Peyer's patch (tissue), 4 donors: ENCODE results near the gene ESR2. TPM values are rescaled to one million over a fixed set of nuclear protein-coding genes. Genes with fewer than 3 reads are reported as not detected.
"Not testable (repeated sequence)": the region's sequence is repeated elsewhere in the genome, so short reads cannot be mapped to it uniquely, and the experiment has no call there.

Experiments used
- DNase-seq, 3 donors: peaks; one replicate each; pipeline ENCODE4 v3.0.0-alpha.2; 2017 to 2019
- H3K27ac ChIP-seq, 4 donors: fragments of 200-600 bp; sonication (generic); one replicate each; pipeline ENCODE4 v1.5.1; 2016 to 2019
- H3K27me3 ChIP-seq, 2 donors: fragments of 200-600 bp; sonication (generic); one replicate each; pipeline ENCODE4 v1.5.1; 2019
- H3K36me3 ChIP-seq, 3 donors: fragments of 200-600 bp; sonication (generic); one replicate each; pipeline ENCODE4 v1.5.1; 2016 to 2019
- H3K4me1 ChIP-seq, 4 donors: fragments of 200-600 bp; sonication (generic); one replicate each; pipeline ENCODE4 v1.5.1; 2016 to 2019
- H3K4me3 ChIP-seq, 4 donors: fragments of 200-600 bp; sonication (generic); 1 replicate in 3 of 4; 2 replicates in 1 of 4; pipeline ENCODE4 v1.5.1; 2016 to 2019; ENCODE audit warnings: mild to moderate bottlenecking in 1 of 4
- H3K9me3 ChIP-seq, 4 donors: fragments of 200-600 bp; sonication (generic); one replicate each; pipeline ENCODE4 v1.5.1; 2016 to 2019; ENCODE audit warnings: mild to moderate bottlenecking in 1 of 4
- CTCF ChIP-seq, 6 experiments: fragments of 450-650 bp in 4 of 6; fragments of 200-600 bp in 2 of 6; sonication (generic) in 1 of 6; IDR thresholded peaks; one replicate each; pipeline ENCODE4 v1.5.1; 2017 to 2019; ENCODE audit warnings: antibody characterized with exemption in 6 of 6, mild to moderate bottlenecking in 3 of 6, moderate library complexity in 1 of 6
- POLR2A ChIP-seq, 2 donors: fragments of 450-650 bp; IDR thresholded peaks; one replicate each; pipeline ENCODE4 v1.5.1; 2017; ENCODE audit warnings: antibody characterized with exemption in 2 of 2, mild to moderate bottlenecking in 2 of 2, moderate library complexity in 2 of 2
- total RNA-seq, 4 donors: library from RNA; depleted of rRNA; stranded (reverse); fragments of >200 nt; gene quantifications; one replicate each; pipeline ENCODE4 v1.1.0, GENCODE V29; 2016

ESR2 gene
- total RNA-seq, 4 donors from 2014 or later, result 0.66 to 6.6 (median 1.1) TPM; not detected in 1

- H3K9me3 ChIP-seq, result no peaks in the 10 kb centered on the region
- H3K27me3 ChIP-seq, result no peaks in the 10 kb centered on the region
Measured at GRCh38 chr14:64053694-64054669, 240.2 kb downstream of the ESR2 start.

DNA sequence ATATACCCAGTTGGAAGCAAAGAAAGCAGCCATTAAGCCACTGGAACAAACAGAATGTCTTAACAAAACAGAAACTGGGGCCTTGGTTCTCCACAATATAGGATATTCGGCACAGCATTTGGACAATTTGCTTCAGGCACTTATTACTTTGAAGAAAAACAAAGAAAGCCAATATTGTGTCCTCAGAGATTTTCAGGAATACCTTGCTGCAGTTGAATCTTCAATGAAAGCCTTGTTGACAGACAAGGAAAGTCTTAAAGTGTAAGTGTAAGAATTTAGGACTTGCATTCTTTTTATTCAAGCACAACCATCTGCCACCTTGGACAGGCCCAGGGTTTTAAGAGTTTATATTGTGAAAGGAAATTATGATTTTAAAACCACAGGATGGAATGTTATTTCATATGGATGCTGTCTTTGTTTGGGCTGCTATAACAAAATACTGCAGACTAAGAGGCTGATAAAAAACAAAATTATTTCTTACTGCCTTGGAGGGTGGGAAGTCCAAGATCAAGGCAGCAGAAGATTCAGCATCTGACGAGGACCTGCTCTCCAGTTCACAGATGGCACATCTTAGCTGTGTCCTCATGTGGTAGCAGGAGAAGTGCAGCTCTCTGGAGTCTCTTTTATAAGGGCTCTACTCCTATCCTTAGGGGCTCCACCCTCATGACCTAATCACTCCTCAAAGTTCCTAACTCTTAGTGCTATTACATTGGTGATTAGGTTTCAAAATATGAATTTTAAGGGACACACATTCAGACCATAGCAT is 244.4 kb downstream of the ESR2 start:
- Histone ChIP-seq H3K4me3 (no peak overlapping the region), H3K36me3 (peaks cover 0 to 23% (median 0%) of the 10 kb centered on the region in 3 donors), H3K27ac (no peak overlapping the region), H3K27me3 (no peaks in the 10 kb centered on the region), H3K9me3 (no peaks in the 10 kb centered on the region), H3K4me1 (no peaks in the 10 kb centered on the region)
- DNase-seq, result no peak
- TF ChIP-seq POLR2A (IDR thresholded peaks at IDR 0.05) (no peak), CTCF (IDR thresholded peaks at IDR 0.05) (no peak)

More at GRCh38 chr14:64053694-64054669, 240.2 kb downstream of the ESR2 start:
- Histone ChIP-seq H3K36me3 (peaks cover 0 to 23% (median 0%) of the 10 kb centered on the region in 3 donors), H3K4me1 (no peaks in the 10 kb centered on the region), H3K4me3 (no peak overlapping the region), H3K27ac (no peak overlapping the region)
- DNase-seq, result no peak
- TF ChIP-seq POLR2A (IDR thresholded peaks at IDR 0.05) (no peak), CTCF (IDR thresholded peaks at IDR 0.05) (no peak)

DNA sequence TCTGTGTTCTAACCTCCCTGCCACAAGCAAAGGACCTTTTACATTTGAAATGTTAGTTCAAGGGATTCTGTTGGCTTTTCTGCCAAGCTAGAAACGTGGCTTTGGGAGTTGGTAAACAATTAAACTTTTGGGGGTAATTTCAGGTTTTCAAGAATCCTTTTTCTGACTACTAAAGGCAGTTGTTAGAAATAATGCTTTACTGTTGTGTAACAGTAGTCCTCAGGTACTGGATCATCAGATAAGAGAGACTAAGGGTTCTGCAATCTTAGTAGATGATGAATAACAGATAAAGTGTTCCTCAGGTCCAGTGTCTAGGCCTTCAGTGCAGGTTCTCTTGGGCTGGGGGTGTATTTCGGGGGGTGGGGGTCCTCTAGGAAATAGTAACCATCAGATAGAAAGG is 249.1 kb downstream of the ESR2 start:
- Histone ChIP-seq H3K4me3 (no peak overlapping the region), H3K27ac (no peak overlapping the region), H3K9me3 (no peaks in the 10 kb centered on the region), H3K4me1 (no peaks in the 10 kb centered on the region), H3K36me3 (peaks cover 0 to 8% (median 0%) of the 10 kb centered on the region in 3 donors), H3K27me3 (no peaks in the 10 kb centered on the region)
- TF ChIP-seq POLR2A (IDR thresholded peaks at IDR 0.05) (no peak), CTCF (IDR thresholded peaks at IDR 0.05) (no peak)
- DNase-seq, result no peak

DNA sequence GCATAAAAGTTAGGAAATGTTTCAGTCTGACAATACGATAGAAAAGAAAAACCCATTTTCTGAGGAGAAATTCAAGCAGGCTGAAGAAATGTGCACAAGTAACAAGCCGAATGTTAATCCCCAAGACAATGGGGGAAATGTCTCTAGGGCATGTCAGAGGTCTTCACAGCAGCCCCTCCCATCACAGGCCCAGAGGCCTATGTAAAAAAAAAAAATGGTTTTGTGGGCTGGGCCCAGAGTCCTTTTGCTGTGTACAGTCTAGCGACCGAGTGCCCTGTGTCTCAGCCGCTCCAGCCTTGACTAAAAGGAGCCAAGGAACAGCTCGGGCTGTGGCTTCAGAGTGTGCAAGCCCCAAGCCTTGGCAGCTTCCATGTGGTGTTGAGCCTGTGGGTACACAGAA is 250.9 kb downstream of the ESR2 start:
- not testable (repeated sequence) for H3K4me3 ChIP-seq, H3K4me1 ChIP-seq, H3K27ac ChIP-seq, H3K27me3 ChIP-seq, H3K9me3 ChIP-seq, H3K36me3 ChIP-seq, DNase-seq

- DNase-seq, result no peak
- H3K4me3 ChIP-seq, result no peak overlapping the region
- H3K4me1 ChIP-seq, result no peaks in the 10 kb centered on the region
- TF ChIP-seq CTCF (IDR thresholded peaks at IDR 0.05) (peak in 1 of 6 experiments; percentile 3), POLR2A (IDR thresholded peaks at IDR 0.05) (no peak)
- no peaks in the 10 kb centered on the region for H3K36me3 ChIP-seq
- H3K27me3 ChIP-seq, result no peaks in the 10 kb centered on the region
- no peaks in the 10 kb centered on the region for H3K9me3 ChIP-seq
- no peak overlapping the region for H3K27ac ChIP-seq
Measured at GRCh38 chr14:64040044-64040443, 254.1 kb downstream of the ESR2 start.
